NCI-H226 (cell line): ENCODE measurements around the gene CYTL1.
"Not testable (repeated sequence)": the region's sequence is repeated elsewhere in the genome, so short reads cannot be mapped to it uniquely, and the experiment has no call there.

ENCODE experiments used
- DNase-seq: peaks from one replicate; pipeline ENCODE4 v3.0.0-alpha.2; 2015

The CYTL1 gene

DNA sequence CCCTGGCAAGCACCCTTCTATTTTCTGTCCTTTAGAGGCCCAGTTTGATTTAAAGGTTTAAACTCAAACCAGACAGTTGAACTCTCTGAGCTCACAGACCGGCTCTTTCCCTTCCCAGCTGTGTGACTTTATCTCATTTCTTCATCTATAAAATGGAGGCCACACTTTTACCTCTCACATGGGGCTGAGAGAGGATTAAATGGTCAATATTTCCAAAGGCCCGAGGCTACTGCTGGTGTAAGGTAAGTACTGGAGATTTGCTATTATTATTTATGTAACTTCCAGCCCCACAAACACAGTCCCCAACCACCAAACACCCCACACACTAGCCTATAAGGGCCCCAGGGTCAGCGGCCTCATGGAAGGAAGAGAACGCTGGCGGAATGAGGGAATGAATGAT, 13.6 kb upstream of the CYTL1 start:
- no peak for DNase-seq

DNA sequence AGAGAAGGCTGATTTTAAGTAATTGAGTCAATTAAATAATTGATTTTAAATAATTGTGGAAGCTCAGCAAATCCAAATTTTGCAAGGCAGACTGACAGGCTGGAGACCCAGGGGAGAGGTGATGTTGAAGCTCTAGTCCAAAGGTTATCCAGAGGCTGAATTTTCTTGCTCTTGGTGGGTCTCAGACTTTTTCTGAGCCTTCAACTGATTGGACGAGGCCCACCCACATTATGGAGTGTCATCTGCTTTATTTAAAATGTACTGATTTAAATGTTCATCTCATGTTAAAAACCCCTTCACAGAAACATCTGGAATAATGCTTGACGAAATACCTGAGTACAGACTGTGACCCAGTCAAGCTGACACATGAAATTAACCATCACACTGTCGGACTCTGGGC, 11.7 kb upstream of the CYTL1 start:
- no peak for DNase-seq

DNA sequence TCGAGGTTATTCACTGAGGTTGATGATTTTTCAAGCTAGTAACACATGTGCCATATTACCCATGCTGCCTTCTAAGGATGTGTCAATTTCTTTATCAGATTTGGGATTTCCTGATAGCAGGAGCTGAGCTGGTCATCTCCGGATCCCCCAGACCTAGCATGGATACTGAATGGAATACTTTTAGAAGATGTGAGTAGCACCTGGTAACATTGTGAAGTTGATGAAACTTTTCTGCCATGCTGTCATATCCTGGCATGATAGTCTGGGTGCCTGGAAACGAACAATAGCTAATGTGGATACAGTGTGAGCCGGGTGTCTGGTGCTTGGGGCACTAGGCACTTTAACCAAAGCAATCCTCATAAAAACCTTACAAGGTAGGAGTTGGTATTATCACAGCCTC, 11.0 kb upstream of the CYTL1 start:
- DNase-seq: no peak

DNA sequence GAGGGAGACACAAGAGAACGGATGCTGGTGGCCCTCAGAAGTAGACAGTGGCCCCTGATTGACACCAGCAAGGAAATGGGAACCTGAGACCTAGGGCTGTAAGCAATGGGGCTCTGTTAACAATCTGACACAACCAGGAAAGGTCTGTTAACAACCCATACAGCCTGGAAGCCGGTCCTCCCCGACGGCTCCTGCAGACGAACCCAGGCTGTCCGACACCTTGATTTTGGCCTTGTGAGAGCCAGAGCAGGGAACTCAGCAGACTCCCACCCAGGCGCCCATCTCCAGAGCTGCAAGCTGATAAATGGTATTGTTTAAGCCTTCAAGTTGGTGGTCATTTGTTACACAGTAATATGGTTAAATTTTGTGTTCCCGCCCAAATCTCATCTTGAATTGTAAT, 10.2 kb upstream of the CYTL1 start:
- DNase-seq: no peak

DNA sequence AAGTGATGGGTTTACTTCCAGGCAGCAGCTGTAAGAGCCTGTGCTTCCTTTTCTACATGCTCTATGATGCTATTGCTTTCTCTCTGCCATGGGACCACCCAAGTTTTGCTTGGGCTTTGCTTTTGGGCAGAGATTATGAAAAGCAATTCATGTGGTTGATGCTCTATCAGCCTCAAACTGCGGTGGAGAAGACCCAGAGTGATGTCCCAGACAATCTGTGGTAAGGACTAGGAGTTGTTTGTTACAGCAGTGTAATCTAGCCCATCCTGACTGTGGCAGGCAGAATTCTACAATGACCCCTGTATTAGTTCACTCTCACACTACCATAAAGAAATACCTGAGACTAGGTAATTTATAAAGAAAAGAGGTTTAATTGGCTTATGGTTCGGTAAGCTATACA, 9.2 kb upstream of the CYTL1 start:
- no peak for DNase-seq

DNA sequence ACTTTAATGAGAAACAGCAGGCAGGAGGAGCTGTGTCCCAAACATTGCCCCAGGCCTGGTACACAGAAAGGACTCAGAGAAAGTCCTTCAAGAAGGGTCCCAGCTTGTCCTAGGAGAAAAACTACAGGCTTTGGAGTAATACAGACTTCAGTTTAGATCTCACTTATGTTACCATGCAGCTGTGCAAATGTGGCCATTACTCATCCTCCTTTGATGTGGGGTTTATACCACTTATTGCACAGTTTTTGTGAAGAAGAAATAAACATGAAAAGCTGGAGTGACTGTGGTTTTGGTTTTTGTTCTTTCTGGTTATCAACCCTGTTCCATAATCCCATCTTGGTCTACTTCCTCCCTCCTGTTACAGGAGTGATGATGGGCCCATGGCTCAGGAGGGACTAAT, 8.1 kb upstream of the CYTL1 start:
- DNase-seq: no peak

DNA sequence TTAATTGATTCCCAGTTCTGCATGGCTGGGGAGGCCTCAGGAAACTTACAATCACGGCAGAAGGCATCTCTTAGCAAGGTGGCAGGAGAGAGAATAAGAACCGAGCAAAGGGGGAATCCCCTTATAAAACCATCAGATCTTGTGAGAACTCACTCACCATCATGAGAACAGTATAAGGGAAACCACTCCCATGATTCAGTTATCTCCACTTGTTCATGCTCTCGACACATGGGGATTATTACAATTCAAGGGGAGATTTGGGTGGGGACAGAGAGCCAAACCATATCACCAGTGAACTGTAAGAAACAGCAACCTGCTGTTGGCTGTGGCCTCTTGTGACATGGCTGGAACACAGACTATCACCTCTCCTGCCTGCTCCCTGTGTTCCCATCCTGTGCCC, 7.1 kb upstream of the CYTL1 start:
- no peak for DNase-seq

DNA sequence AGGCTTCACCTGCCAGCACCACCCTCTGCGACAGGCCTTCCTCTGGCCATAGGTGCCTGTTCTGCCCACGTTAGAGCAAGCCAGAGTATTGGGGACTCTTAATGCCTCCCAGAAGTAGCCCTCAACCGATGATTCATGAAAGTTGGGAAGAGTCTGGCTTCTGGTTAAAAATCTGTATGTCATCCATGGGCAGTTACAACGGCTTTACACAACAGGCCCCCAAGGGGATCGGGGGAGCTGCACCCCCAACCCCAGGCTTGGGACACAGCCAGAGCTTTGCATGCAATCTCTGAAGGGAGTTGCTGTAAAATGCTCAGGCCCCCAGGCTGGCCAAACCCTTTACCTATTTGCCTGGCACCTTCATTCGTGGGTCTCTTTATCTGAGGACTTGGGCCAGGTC, 5.4 kb upstream of the CYTL1 start:
- no peak for DNase-seq

DNA sequence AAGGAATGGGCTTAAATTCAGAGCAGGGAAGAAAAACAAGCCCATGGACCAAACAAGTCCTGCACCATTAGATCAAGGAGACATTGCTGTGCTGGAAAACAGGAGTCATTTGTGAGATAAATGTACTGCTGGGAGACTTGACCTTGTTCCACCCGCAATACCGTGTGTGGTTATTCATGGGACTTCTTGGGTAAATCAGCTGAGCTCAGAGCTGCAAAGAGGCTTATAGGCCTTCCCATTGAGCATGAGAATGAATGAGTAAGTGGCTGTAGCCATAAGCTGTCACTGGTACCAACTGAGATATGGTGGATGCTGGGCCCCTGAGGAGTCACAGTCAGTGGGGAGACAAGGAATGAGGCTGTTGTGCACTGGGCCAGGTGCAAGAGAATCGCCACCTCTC, 2.3 kb upstream of the CYTL1 start:
- no peak for DNase-seq

DNA sequence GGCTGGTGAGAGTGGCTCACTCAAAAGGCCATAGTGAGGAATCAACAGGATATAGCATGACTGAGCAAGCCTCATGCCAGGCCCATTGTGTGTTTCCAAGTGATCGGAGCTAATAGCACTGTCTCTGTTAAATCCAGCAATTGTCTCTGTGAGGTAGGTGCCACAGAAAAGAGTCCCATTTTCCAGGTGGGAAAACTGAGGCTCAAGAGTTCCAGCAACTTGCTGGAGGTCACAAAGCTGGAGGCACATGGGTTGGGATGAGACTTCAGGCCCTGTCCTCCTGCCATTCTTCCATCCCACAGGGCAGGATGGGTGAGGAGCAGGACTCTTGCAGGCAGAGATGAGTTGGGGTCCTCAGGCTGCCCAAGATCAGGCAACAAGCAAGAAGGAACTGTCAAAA, 1.1 kb upstream of the CYTL1 start:
- DNase-seq: no peak

DNA sequence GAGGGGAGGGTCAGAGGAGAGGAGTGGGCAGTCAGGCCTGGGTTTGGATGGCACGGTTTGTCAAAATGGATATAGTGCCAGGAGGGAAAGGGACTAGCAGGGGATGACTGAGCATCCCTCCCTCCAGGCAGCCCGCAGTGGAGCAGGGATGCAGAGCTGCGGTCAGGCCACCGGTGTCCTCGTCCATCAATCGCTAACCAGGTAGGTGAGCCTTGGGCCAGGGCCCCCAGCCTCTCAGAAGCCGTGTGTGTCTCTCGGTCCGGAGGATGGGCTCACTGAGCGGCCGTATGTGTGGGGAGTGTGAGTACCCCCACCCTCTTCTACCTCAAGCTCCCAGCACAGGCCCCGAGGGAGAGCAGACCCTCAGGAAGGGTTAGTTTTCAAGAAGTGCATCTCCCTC, 538 bp upstream of the CYTL1 start:
- DNase-seq: no peak

DNA sequence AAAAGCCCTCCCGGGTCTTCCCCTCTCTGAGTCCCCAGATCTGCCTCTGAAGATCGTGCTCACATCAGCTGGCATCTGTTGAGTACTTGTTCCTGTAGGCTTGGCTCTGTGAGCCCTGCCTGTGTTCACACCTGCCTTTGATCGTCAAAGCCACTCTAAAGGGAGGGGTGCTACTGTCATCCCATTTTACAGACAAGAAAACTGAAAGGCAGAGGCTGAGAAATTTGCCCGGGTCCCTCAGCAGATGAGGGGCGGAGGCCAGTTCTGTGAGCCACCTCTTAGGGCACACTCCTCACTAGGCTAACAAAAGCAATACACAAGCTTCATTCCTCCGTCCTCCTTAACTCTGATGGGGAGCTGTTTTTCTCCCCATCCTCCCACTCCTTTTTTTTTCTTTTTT, 655 bp downstream of the CYTL1 start:
- no peak for DNase-seq

DNA sequence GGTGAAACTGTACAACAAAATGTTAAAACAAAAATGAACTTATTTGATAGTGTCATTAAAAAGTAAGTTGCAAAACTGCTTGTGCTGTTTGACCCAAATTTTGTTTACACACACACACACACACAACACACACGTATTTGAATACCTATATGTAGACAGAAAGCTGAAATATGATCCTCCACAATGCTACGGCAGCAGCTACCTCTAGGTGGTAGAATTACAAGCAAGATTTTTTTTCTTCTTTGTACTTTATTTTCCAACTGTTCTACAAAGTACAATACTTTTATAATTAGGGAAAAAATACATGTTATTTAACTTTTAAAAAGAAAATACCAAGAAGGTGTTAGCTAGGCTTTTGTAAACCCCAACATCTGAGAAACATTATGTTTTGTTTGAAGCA, 1.2 kb downstream of the CYTL1 start:
- DNase-seq: no peak

DNA sequence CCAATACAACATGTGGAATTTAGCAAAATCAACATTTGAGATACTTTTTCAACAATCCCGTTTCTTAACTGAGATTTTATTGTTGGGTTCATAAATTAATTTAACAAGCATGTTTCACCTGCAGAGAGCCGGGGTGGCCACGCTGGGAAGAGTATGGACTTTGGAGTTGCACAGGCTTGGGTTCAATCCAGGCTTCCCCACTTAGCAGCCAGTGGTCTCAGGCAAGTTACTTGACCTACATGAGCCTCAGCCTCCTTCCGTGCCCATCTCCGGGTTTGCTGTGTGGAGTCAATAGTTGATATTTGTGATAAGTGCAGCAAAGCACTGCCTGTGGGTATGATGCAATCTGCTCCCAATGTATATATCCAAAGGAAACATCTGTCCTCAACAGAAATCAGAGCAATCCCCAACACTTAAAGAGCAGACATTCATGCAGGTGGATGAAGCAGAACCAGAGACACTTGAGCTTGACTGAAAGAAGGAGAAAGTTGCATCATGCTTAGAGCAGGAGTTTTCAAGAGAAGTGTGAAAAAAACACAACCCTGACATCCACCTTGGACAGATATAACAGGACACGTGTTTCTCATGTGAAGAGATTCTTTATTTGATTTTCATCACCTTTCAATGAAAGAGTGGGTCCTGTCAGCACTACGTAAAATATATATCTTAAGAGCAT, 5.1 kb downstream of the CYTL1 start:
- no peak for DNase-seq

DNA sequence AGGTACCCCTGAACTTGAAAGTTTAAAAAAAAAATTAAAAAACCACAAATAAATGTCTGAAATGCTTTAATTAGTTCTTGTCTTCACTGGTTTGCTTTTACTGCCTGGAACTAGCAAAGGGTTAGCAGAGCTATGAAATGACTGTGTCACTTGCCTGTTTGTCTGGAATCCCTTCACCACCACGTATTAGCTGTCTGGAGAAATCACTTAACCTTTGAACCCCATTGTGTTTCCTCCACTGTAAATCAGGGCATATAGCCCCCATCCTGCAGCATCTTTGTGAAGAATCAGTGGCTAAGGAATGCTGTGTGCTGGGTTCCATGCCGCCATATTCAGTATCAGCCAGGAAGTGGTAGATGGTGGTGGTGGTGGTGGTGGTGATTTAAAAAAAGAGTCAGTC, 6.3 kb downstream of the CYTL1 start:
- no peak for DNase-seq

DNA sequence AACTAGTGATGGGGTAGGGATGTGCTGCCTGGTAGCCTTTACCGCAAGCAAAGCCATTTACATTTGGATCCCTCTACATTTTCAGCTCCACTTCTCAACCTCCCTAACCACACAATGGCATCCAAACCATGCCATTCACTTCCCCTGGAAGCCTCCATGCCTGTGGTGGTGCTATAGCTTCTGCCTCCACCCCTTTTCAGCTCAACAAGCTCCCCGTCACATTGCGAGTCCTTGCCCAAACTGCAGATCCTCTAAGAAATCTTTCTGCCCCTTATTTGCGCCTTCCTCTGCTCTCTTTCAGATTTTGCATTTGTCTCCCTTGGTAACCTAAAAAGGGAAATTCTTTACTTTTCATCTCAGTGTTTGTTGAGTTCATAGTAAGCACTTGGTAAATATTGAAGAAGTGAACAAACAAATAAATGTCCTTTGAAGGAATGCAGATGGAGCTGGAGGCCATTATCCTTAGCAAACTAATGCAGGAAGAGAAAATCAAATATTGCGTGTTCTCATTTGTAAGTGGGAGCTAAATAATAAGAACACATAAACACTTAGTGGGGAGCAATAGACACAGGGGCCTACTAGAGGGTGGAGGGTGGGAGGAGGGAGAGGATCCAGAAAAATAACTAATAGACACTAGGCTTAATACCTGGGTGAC, 6.9 kb downstream of the CYTL1 start:
- no peak for DNase-seq

DNA sequence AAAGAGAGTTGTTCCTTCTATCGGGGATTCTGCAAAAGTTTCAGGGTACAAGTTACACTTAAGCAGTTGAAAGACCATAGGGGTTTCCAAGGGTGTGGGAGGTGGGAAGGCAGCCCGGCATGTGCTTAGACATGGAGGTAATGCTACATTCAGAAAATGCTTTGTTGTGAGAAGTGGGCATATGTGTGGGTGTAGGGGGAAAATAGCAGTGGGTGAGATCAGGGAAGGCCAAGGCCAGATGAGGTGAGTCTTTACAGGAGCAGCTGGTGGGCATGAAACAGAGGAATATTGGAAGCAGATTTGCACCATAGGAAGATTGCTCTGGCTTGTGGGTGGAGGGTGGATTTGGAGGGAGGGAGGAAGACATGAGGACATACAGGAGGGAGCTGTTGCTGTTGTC, 8.3 kb downstream of the CYTL1 start:
- no peak for DNase-seq

DNA sequence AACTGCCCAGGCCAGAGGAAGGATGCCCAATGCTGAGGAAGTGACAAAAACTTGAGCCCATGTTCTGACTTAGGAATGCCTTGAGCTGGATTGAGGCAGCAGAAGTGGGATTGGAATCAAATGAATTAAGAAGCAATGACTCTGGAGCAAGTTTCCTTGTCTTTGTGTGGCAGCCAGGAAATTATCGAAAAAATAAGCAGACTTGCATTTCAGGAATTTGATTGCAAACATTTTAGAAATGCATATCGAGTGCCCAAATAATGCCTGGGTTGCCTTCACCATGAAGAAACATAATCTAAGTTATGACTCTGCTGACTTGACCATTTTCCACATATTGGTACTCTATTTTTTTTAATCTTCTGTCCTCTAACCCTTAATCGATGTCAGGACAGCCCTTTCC, 9.5 kb downstream of the CYTL1 start:
- DNase-seq: no peak

DNA sequence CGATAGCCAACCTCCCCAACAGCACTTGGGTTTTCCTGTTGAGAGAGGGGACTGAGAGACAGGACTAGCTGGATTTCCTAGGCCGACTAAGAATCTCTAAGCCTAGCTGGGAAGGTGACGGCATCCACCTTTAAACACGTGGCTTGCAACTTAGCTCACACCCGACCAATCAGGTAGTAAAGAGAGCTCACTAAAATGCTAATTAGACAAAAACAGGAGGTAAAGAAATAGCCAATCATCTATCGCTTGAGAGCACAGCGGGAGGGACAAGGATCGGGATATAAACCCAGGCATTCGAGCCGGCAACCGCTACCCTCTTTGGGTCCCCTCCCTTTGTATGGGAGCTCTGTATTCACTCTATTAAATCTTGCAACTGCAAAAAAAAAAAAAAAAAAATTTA, 12.3 kb downstream of the CYTL1 start:
- DNase-seq: not testable (repeated sequence)

DNA sequence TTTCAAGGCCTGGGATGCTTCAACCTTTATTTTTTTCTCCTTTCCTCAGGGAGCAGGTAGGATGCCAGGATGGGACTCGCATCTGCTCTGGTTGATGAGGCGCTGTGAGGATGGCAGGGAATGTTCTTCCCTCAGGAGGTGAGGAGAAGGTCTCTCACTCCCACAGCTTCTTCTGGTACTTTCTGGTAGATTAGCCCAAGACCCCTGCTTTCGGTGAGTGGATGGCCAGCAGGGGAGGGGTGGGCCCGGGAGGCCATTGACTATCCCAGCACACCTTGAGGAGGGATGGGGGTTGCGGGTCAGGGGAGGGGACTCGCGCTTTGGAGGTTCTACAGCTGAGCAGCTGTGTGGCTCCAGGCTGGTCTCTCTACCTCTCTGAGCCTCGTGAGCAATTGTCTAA, 14.8 kb downstream of the CYTL1 start:
- DNase-seq: no peak

DNA sequence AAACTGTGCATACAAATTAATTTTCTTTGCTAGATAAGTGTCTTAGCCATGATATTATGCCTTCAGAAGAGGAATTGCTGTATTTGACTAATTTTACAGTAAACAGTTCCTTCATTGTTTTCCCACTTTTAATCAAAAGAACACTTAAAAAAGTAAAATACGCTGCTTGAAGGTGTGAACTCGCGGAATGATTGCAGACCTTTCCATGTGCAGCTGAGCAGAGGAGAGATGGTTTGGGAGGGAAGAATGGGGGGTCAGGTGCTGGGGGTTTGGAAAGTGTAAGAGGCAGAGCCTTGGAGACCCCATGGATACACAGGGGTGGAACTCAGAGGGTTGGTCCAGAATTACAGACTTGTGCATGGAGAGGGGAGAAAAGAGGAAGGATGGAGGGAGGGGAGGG, 15.3 kb downstream of the CYTL1 start:
- DNase-seq: no peak

DNA sequence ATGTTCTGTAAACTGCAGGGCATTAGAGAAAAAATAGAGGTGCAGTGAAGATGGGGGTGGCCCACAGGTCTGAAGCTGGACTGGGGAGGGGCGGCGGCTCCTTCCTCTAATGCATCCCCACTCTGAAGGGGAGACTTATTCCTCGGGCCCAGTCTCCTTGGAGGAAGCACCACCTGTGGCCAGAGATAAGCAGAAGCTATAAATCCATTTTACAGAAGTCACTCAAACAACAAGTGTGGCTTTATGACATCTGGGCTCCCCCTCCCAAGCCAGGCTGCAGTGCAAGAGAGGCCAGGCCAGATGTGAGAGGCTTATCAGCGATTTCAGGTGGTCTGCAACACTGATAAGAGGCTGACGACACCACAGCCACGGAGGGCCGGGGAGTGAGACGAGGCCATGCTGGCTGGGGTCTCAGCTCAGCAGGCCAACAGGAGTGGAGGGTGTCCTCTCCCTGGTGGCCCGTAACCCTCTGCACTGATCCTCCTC, 15.8 kb downstream of the CYTL1 start:
- DNase-seq: no peak

DNA sequence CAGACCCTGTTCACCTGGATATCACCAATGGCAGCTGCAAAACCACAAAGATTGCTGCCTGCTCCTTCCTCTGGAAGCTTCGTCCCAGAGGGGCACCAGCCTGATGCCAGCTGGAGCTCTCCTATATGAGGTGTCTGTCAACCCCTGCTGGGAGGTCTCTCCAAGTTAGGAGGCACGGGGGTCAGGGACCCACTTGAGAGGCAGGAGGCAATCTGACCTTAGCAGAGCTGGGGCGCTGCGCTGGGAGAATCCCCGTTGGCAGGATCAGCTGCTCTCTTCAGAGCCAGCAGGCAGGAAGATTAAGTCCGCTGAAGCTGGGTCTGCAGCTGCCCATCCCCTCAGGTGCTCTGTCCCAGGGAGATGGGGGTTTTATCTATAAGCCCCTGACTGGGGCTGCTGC, 17.6 kb downstream of the CYTL1 start:
- not testable (repeated sequence) for DNase-seq

DNA sequence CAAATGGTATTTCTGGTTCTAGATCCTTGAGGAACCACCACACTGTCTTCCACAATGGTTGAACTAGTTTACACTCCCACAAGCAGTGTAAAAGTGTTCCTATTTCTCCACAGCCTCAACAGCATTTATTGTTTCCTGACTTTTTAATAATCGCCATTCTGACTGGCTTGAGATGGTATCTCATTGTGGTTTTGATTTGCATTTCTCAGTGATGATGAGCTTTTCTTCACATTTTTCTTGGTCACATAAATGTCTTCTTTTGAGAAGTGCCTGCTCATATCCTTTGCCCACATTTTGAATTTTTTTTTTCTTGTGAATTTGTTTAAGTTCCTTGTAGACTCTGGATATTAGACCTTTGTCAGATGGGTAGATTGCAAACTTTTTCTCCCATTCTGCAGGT, 22.3 kb downstream of the CYTL1 start:
- not testable (repeated sequence) for DNase-seq

DNA sequence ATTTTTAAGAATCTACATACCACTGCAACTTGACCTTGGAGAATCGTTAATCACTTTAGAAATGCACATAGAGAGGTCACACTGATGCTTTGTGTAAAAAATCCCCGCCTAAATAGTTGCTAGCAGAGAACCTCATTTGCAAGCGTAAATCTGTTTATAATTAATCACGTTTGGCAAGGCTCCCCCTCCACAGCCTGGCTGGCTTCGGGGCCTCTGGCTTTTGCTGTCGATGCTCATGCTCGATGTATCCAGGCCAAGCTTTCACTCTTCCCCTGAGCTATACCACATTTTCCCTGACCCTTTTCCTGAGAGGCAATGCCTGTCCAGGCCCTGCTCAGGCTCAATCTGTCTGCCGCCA, 23.4 kb downstream of the CYTL1 start:
- DNase-seq: no peak
